ENCODE results near the gene SLC38A6. TPM values are rescaled to one million over a fixed set of nuclear protein-coding genes. Genes with fewer than 3 reads are reported as not detected.

SLC38A6 gene
- 14.1 and 15.6 TPM in 2 replicates for total RNA-seq

DNA sequence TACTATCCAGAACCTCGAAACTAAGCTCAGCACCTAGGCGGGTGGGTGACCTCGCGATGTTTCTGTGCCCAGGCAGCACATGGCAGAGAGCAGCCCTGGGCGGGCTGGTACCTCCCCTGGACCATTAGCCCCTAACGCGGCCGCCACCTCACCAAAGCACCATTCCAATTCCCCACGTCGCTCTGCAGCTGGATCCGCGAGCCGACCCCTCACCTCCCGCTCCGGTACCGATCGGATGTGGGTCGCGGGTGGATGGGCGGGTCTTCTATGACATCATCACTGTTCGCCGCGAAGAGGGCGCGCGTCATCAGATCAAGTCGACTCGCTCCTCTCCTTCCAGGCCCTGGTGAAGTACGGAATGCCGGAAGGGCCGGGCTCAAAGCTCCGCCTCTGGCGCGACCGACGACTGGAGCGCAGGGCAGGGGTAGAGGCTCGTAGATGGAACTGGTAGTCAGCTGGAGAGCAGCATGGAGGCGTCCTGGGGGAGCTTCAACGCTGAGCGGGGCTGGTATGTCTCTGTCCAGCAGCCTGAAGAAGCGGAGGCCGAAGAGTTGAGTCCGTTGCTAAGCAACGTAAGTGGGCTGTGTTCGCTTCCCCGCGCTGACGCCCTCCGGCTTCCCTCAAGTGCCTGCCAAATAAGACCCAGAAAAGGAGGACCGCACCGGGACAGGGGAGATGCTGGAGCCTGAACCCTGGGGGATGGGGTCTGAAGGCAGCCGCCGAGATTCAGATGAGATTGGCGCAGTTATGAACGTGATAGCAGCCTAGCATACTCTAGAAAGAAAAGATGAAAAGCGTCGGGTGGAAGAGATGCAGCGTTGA lies at the start of gene SLC38A6, which contains the start of gene TRMT5:
TSS of gene SLC38A6 (plus strand) at position 435 of the 822 bp plus-strand sequence. CDS start at position 468, 33 bp downstream.
TSS of gene TRMT5 (minus strand) at position 269 of the 822 bp plus-strand sequence. CDS start at position 163, 106 bp downstream.
- TF ChIP-seq, protein P1, sequence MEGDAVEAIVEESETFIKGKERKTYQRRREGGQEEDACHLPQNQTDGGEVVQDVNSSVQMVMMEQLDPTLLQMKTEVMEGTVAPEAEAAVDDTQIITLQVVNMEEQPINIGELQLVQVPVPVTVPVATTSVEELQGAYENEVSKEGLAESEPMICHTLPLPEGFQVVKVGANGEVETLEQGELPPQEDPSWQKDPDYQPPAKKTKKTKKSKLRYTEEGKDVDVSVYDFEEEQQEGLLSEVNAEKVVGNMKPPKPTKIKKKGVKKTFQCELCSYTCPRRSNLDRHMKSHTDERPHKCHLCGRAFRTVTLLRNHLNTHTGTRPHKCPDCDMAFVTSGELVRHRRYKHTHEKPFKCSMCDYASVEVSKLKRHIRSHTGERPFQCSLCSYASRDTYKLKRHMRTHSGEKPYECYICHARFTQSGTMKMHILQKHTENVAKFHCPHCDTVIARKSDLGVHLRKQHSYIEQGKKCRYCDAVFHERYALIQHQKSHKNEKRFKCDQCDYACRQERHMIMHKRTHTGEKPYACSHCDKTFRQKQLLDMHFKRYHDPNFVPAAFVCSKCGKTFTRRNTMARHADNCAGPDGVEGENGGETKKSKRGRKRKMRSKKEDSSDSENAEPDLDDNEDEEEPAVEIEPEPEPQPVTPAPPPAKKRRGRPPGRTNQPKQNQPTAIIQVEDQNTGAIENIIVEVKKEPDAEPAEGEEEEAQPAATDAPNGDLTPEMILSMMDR (conservative IDR thresholded peaks at IDR 0.05; ENCODE audit: low read depth, low read length) = no peak
- peak; percentile 67 for DNase-seq (ENCODE audit: low read depth)
- peak within 1 kb of the TSS; percentile 93 for H3K4me3 ChIP-seq (ENCODE audit: low read depth, low read length)

GRCh38 chr14:60933920-60934655 lies 47.0 kb upstream of the SLC38A6 start:
- TF ChIP-seq, protein P1 (conservative IDR thresholded peaks at IDR 0.05; ENCODE audit: low read depth, low read length) = no peak
- DNase-seq (ENCODE audit: low read depth) = no peak
- no peak overlapping the region for H3K4me3 ChIP-seq (ENCODE audit: low read depth, low read length)

- DNase-seq (ENCODE audit: low read depth) = no peak
- TF ChIP-seq, protein P1 (conservative IDR thresholded peaks at IDR 0.05; ENCODE audit: low read depth, low read length) = no peak
- no peak overlapping the region for H3K4me3 ChIP-seq (ENCODE audit: low read depth, low read length)
Observed at GRCh38 chr14:60935319-60935718, 45.7 kb upstream of the SLC38A6 start.

DNA sequence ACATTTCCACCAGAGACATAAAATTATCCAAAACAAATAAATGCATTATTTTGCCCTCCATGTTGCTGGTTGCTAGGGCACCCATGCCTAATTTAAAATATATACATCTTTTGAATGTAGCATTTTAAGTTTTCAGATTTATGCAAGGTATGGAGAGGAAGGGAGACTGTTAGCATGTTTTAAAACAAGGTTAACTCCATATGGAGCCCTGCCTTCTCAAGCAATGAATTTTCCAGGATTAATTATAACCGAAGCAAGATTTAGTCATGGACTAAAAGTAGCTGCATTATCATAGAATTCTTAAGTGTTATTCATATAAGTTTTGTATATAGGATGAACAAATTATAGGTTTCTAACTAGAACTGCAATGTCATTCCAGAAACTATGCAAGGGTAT lies 37.4 kb upstream of the SLC38A6 start:
- TF ChIP-seq, protein P1 (conservative IDR thresholded peaks at IDR 0.05; ENCODE audit: low read depth, low read length) = no peak
- no peak overlapping the region for H3K4me3 ChIP-seq (ENCODE audit: low read depth, low read length)
- DNase-seq (ENCODE audit: low read depth) = no peak

- TF ChIP-seq, protein P1 (conservative IDR thresholded peaks at IDR 0.05; ENCODE audit: low read depth, low read length) = no peak
- DNase-seq (ENCODE audit: low read depth) = no peak
- H3K4me3 ChIP-seq (ENCODE audit: low read depth, low read length) = no peak overlapping the region
Observed at GRCh38 chr14:60944204-60944603, 36.8 kb upstream of the SLC38A6 start.

- H3K4me3 ChIP-seq (ENCODE audit: low read depth, low read length) = no peak overlapping the region
- DNase-seq (ENCODE audit: low read depth) = no peak
Observed at GRCh38 chr14:60945984-60946383, 35.1 kb upstream of the SLC38A6 start.

More at GRCh38 chr14:60945984-60946383, 35.1 kb upstream of the SLC38A6 start:
- TF ChIP-seq, protein P1 (conservative IDR thresholded peaks at IDR 0.05; ENCODE audit: low read depth, low read length) = no peak

All from epithelial cell of proximal tubule (primary cell).